ENCODE data around the gene HSH2D. TPM values are rescaled to one million over a fixed set of nuclear protein-coding genes. Genes with fewer than 3 reads are reported as not detected.
A peak's percentile ranks its signal among the peaks of the same experiment; 100 is the strongest.

HSH2D gene
- total and polyA plus RNA-seq, 9 of the 15 experiments (the other 6 are each of a cell fraction or from before 2014, with no cell fraction given), result 0.03 to 1.1 (median 0.35) TPM; not detected in 1

DNA sequence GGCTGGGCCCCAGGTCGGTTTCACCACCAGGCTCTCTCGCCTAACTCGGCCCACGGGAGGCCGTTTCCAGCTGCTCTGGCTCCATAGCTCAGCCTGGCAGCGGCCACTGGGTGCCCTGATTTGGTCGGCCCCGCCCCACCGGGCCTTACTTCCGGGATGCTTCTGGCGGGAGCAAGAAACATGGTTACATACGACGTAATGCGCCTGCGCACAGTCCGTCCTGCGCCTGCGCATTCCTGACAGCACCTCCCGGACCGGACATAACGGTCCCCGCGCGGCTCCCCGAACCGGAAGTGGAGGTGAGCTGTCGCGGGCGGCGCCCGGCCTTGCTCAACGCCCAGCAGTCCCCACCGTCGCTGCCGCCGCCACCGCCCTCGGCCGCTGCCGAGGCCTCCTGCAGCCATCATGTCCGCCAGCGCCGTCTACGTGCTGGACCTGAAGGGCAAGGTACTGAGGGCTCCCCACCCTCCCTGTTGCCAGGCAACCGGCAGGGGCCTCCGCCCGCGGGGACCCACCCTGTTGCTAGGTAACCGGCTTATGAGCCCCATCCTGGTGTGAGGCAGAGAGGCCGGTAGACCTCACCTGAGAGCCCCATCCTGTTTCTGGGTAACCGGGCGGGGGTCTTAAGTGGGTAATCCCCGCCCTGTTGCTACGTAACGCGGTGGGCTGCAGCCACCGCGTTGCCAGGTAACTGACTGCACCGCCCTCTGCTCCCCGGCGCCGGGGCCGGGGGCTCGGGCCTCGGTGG lies 54.3 kb downstream of the HSH2D start, which contains the start of gene AP1M1 (continued):
- TF ChIP-seq, protein P1, sequence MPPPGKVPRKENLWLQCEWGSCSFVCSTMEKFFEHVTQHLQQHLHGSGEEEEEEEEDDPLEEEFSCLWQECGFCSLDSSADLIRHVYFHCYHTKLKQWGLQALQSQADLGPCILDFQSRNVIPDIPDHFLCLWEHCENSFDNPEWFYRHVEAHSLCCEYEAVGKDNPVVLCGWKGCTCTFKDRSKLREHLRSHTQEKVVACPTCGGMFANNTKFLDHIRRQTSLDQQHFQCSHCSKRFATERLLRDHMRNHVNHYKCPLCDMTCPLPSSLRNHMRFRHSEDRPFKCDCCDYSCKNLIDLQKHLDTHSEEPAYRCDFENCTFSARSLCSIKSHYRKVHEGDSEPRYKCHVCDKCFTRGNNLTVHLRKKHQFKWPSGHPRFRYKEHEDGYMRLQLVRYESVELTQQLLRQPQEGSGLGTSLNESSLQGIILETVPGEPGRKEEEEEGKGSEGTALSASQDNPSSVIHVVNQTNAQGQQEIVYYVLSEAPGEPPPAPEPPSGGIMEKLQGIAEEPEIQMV (tag; conservative IDR thresholded peaks at IDR 0.05; ENCODE audit: low read depth), result no peak
- TF ChIP-seq BACH1 (tag; IDR thresholded peaks at IDR 0.05) (no peak), ZNF140 (CRISPR knock-in tag; IDR thresholded peaks at IDR 0.05) (no peak), SETDB1 (IDR thresholded peaks at IDR 0.05; ENCODE audit: low read length) (no peak), ZNF174 (CRISPR knock-in tag; IDR thresholded peaks at IDR 0.05) (no peak), ETV1 (tag; conservative IDR thresholded peaks at IDR 0.05; ENCODE audit: low read depth) (peak; percentile 85), TCF7L2 (IDR thresholded peaks at IDR 0.05; ENCODE audit: low read depth, low read length) (no peak), ZNF584 (CRISPR knock-in tag; IDR thresholded peaks at IDR 0.05; ENCODE audit: low read depth) (no peak), ZNF586 (CRISPR knock-in tag; conservative IDR thresholded peaks at IDR 0.05) (no peak), BCOR (IDR thresholded peaks at IDR 0.05) (no peak), ZNF197 (CRISPR knock-in tag; IDR thresholded peaks at IDR 0.05; ENCODE audit: low read depth) (no peak), SIRT6 (IDR thresholded peaks at IDR 0.05; ENCODE audit: low read depth, low read length) (no peak), RNF2 (IDR thresholded peaks at IDR 0.05) (0 out of 2 replicates have a peak, but pooled peaks have one; percentile 7), ZNF3 (CRISPR knock-in tag; IDR thresholded peaks at IDR 0.05) (no peak), IFI16 (CRISPR knock-in tag; IDR thresholded peaks at IDR 0.05) (no peak), ZFP1 (CRISPR knock-in tag; IDR thresholded peaks at IDR 0.05) (no peak), ESRRB (CRISPR knock-in tag; IDR thresholded peaks at IDR 0.05; ENCODE audit: borderline replicate concordance) (no peak), TEAD4 (IDR thresholded peaks at IDR 0.05; ENCODE audit: low read length) (no peak), TEAD4 (CRISPR knock-in tag; IDR thresholded peaks at IDR 0.05; ENCODE audit: borderline replicate concordance) (no peak), SMAD2 (IDR thresholded peaks at IDR 0.05; ENCODE audit: low read depth, low read length) (no peak), CEBPG (CRISPR knock-in tag; IDR thresholded peaks at IDR 0.05) (peak; percentile 65), CEBPG (tag; conservative IDR thresholded peaks at IDR 0.05 in 1 of 2, IDR thresholded peaks at IDR 0.05 in 1 of 2) (peak in 1 of 2 experiments; percentile 57; a peak in 1 of 4 replicates), HDAC1 (IDR thresholded peaks at IDR 0.05) (no peak; a peak in 2 of 4 replicates), ZNF507 (tag; conservative IDR thresholded peaks at IDR 0.05) (no peak), HNRNPUL1 (IDR thresholded peaks at IDR 0.05; ENCODE audit: low read length) (no peak)
- TF ChIP-seq, protein P2, sequence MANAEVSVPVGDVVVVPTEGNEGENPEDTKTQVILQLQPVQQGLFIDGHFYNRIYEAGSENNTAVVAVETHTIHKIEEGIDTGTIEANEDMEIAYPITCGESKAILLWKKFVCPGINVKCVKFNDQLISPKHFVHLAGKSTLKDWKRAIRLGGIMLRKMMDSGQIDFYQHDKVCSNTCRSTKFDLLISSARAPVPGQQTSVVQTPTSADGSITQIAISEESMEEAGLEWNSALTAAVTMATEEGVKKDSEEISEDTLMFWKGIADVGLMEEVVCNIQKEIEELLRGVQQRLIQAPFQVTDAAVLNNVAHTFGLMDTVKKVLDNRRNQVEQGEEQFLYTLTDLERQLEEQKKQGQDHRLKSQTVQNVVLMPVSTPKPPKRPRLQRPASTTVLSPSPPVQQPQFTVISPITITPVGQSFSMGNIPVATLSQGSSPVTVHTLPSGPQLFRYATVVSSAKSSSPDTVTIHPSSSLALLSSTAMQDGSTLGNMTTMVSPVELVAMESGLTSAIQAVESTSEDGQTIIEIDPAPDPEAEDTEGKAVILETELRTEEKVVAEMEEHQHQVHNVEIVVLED (CRISPR knock-in tag; IDR thresholded peaks at IDR 0.05), result no peak; the same call in 1 of the 2 replicates
- TF ChIP-seq, protein P3, sequence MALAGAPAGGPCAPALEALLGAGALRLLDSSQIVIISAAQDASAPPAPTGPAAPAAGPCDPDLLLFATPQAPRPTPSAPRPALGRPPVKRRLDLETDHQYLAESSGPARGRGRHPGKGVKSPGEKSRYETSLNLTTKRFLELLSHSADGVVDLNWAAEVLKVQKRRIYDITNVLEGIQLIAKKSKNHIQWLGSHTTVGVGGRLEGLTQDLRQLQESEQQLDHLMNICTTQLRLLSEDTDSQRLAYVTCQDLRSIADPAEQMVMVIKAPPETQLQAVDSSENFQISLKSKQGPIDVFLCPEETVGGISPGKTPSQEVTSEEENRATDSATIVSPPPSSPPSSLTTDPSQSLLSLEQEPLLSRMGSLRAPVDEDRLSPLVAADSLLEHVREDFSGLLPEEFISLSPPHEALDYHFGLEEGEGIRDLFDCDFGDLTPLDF (CRISPR knock-in tag; IDR thresholded peaks at IDR 0.05), result peak; percentile 80

Measured in K562 (cell line).